Ishikawa (cell line): ENCODE measurements around the gene RNU7-1.

Experiments used
- EGR1 ChIP-seq: IDR thresholded peaks from 2 replicates; pipeline ENCODE4 v1.6.1; 2012
- NFIC ChIP-seq: IDR thresholded peaks from 2 replicates; pipeline ENCODE4 v1.6.1; 2012
- TF ChIP-seq, protein P1 (sequence below): IDR thresholded peaks from 2 replicates; pipeline ENCODE4 v1.6.1; 2012
- TF ChIP-seq, protein P2 (sequence below): IDR thresholded peaks from 2 replicates; pipeline ENCODE4 v1.6.1; 2012; ENCODE audit warnings: low read depth, mild to moderate bottlenecking

DNA sequence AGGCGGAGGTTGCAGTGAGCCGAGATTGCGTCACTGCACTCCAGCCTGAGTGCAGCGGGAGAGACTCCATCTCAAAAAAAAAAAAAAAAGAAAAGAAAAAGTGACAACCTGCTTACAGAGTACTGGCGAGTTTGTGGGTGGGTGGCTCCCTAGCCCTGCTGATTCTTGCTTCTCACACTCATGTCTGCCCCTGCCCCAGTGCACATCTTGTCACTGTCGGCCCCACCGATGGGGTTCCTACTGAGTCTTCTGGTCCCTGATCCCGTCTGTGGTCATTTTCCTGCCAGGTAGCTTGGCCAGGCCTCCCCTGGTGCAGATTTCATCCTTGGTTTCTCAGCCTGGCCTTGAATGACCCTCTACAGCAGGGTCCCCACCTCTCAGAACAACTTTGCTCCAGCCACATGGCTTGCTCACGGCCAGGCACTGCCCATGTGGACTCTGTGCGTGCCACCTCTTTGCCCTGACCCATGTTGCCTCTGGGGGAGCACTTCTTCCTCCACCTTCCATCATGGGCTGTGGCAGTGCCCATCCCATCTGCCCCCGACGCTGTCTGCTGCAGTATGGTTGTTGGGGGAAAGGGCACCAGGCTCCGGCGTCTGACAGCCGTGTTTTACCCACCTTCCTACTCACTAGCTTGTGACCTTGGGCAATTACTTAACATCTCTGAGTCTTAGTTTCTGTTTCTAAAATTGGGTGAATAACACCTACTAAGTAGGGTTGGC, 5.4 kb downstream of the RNU7-1 start:
- TF ChIP-seq, protein P1, sequence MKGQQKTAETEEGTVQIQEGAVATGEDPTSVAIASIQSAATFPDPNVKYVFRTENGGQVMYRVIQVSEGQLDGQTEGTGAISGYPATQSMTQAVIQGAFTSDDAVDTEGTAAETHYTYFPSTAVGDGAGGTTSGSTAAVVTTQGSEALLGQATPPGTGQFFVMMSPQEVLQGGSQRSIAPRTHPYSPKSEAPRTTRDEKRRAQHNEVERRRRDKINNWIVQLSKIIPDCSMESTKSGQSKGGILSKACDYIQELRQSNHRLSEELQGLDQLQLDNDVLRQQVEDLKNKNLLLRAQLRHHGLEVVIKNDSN = no peak
- TF ChIP-seq EGR1 (no peak), NFIC (no peak)
- TF ChIP-seq, protein P2, sequence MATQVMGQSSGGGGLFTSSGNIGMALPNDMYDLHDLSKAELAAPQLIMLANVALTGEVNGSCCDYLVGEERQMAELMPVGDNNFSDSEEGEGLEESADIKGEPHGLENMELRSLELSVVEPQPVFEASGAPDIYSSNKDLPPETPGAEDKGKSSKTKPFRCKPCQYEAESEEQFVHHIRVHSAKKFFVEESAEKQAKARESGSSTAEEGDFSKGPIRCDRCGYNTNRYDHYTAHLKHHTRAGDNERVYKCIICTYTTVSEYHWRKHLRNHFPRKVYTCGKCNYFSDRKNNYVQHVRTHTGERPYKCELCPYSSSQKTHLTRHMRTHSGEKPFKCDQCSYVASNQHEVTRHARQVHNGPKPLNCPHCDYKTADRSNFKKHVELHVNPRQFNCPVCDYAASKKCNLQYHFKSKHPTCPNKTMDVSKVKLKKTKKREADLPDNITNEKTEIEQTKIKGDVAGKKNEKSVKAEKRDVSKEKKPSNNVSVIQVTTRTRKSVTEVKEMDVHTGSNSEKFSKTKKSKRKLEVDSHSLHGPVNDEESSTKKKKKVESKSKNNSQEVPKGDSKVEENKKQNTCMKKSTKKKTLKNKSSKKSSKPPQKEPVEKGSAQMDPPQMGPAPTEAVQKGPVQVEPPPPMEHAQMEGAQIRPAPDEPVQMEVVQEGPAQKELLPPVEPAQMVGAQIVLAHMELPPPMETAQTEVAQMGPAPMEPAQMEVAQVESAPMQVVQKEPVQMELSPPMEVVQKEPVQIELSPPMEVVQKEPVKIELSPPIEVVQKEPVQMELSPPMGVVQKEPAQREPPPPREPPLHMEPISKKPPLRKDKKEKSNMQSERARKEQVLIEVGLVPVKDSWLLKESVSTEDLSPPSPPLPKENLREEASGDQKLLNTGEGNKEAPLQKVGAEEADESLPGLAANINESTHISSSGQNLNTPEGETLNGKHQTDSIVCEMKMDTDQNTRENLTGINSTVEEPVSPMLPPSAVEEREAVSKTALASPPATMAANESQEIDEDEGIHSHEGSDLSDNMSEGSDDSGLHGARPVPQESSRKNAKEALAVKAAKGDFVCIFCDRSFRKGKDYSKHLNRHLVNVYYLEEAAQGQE = no peak
